Thyroid gland (tissue), 4 donors: ENCODE results near the gene CCDC8.

Source experiments
- CTCF ChIP-seq, 6 experiments: fragments of 200-600 bp in 3 of 6; fragments of 450-650 bp in 3 of 6; sonication (generic) in 3 of 6; IDR thresholded peaks; one replicate each; pipeline ENCODE4 v1.5.1; 2016 to 2019; ENCODE audit warnings: antibody characterized with exemption in 6 of 6, mild to moderate bottlenecking in 2 of 6, inconsistent platforms in 1 of 6, moderate library complexity in 1 of 6
- POLR2A ChIP-seq, 2 donors: fragments of 450-650 bp; IDR thresholded peaks; one replicate each; pipeline ENCODE4 v1.6.1; 2017; ENCODE audit warnings: antibody characterized with exemption in 2 of 2, mild to moderate bottlenecking in 2 of 2, moderate library complexity in 1 of 2

DNA sequence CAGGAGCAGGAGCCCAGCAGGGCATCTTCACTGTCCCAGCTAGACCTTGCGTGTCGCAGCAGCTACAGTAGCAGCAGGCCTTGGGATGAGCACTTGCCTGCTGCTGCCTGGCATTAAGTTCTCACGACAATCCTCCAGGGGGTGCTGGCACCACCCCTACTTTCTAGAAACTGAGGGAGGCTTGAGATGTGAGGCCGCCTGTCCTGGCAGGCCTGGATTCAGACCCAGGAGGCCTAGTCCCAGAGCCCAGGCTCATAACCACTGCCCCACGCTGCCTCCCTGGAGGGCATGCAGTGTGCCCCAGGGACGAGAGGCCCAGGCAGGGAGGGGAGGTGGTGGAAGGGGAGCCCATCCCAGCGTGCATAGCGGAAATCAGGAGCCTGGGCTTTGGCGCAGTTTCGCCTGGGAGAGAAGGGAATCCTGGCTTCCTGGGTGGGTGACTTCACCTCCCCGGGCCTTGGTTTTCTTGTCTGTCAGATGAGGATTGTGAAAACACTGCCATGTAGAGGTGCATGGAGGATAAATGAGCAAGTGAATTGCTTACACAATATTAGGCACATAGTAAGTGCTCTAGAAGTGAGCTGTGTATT, 40.4 kb downstream of the CCDC8 start:
- TF ChIP-seq CTCF (IDR thresholded peaks at IDR 0.05): no peak
- no peak for TF ChIP-seq POLR2A (IDR thresholded peaks at IDR 0.05)
